SK-N-SH (cell line): ENCODE data around the gene MRPL23. TPM values are rescaled to one million over a fixed set of nuclear protein-coding genes. Genes with fewer than 3 reads are reported as not detected.

Experiments
- CTCF ChIA-PET: fragments of 300-600, 350-600 bp; formaldehyde crosslinking; extraction: SDS; loops from one replicate; lab custom pipeline; 2021; lab: Yijun Ruan, JAX
- POLR2A ChIA-PET: fragments of 350-600 bp; sonication (Branson Sonifier 250); formaldehyde crosslinking; extraction: SDS; loops from one replicate; lab custom pipeline; 2020; ENCODE audit warnings: antibody characterized with exemption, inconsistent platforms; lab: Yijun Ruan, JAX
- DNase-seq: peaks from one replicate; pipeline ENCODE4 v3.0.0; 2012
- H2AFZ ChIP-seq: fragments of 200-600 bp; sonication (generic); 2 replicates; pipeline ENCODE4 v1.8.1; 2016; ENCODE audit warnings: antibody characterized with exemption, mild to moderate bottlenecking, low read depth
- H3F3A ChIP-seq: fragments of 200-600 bp; sonication (generic); replicated peaks from 2 replicates; pipeline ENCODE3; 2016; ENCODE audit warnings: antibody characterized with exemption, mild to moderate bottlenecking; ENCODE audit not compliant: insufficient read depth
- H3K27ac ChIP-seq, 2 experiments: fragments of 200-500 bp in 1 of 2; fragments of 200-600 bp in 1 of 2; sonication (Bioruptor generic) in 1 of 2; sonication (generic), shearing (Covaris generic) in 1 of 2; 2 replicates each; pipeline versions ENCODE4 v1.5.1 to v1.6.1; 2014 to 2016; ENCODE audit warnings: low read depth in 2 of 2, inconsistent platforms in 1 of 2, low read length in 1 of 2, mild to moderate bottlenecking in 1 of 2, mixed read lengths in 1 of 2
- H3K27me3 ChIP-seq: fragments of 200-600 bp; sonication (generic), shearing (Covaris generic); 2 replicates; pipeline ENCODE4 v1.6.1; 2016; ENCODE audit warnings: mixed run types; ENCODE audit not compliant: insufficient read depth
- H3K36me3 ChIP-seq, 2 experiments: fragments of 200-500 bp in 1 of 2; fragments of 200-600 bp in 1 of 2; sonication (Bioruptor generic) in 1 of 2; sonication (generic) in 1 of 2; replicated peaks in 1 of 2; 2 replicates each; pipeline versions ENCODE3 to v1.5.1; 2014 to 2016; ENCODE audit warnings: low read length in 1 of 2, mild to moderate bottlenecking in 1 of 2; ENCODE audit not compliant: insufficient read depth in 2 of 2, control insufficient read depth in 1 of 2
- H3K4me1 ChIP-seq, 2 experiments: fragments of 200-500 bp in 1 of 2; fragments of 200-600 bp in 1 of 2; sonication (Bioruptor generic) in 1 of 2; sonication (generic), shearing (Covaris generic) in 1 of 2; 2 replicates each; pipeline versions ENCODE4 v1.5.1 to v1.6.1; 2014 to 2016; ENCODE audit warnings: low read depth in 1 of 2, low read length in 1 of 2, mixed run types in 1 of 2; ENCODE audit not compliant: insufficient read depth in 2 of 2, control insufficient read depth in 1 of 2
- H3K4me2 ChIP-seq: fragments of 200-600 bp; sonication (generic), shearing (Covaris generic); 2 replicates; pipeline ENCODE4 v1.6.1; 2017; ENCODE audit warnings: mixed run types
- H3K4me3 ChIP-seq, 2 experiments: fragments of 200-500 bp in 1 of 2; fragments of 200-600 bp in 1 of 2; sonication (Bioruptor generic) in 1 of 2; sonication (generic), shearing (Covaris generic) in 1 of 2; 2 replicates each; pipeline versions ENCODE4 v1.5.1 to v1.8.1; 2014 to 2016; ENCODE audit warnings: low read depth in 2 of 2, inconsistent platforms in 1 of 2, low read length in 1 of 2, mild to moderate bottlenecking in 1 of 2, mixed read lengths in 1 of 2, moderate library complexity in 1 of 2
- H3K79me2 ChIP-seq: fragments of 200-600 bp; sonication (generic); 2 replicates; pipeline ENCODE4 v1.8.1; 2017; ENCODE audit warnings: mild to moderate bottlenecking; ENCODE audit not compliant: insufficient read depth
- H3K9ac ChIP-seq: fragments of 200-600 bp; sonication (generic); 2 replicates; pipeline ENCODE4 v1.6.1; 2017; ENCODE audit warnings: mixed run types
- H3K9me2 ChIP-seq: fragments of 200-600 bp; sonication (generic); 2 replicates; pipeline ENCODE4 v1.6.1; 2017; ENCODE audit warnings: mixed run types
- H3K9me3 ChIP-seq: fragments of 200-600 bp; sonication (generic); 2 replicates; pipeline ENCODE4 v1.6.1; 2017; ENCODE audit warnings: mixed run types, mild to moderate bottlenecking, moderate library complexity
- H4K20me1 ChIP-seq: fragments of 200-600 bp; sonication (generic); 2 replicates; pipeline ENCODE4 v1.6.1; 2017; ENCODE audit warnings: mild to moderate bottlenecking, mixed run types; ENCODE audit not compliant: insufficient read depth
- CTCF ChIP-seq: fragments of 200-600 bp; sonication (generic); IDR thresholded peaks from 2 replicates; pipeline ENCODE4 v1.6.1; 2017; ENCODE audit warnings: antibody characterized with exemption, mild to moderate bottlenecking, moderate library complexity
- GABPA ChIP-seq: IDR thresholded peaks from 2 replicates; pipeline ENCODE4 v1.4.0; 2012; ENCODE audit warnings: low read depth, mild to moderate bottlenecking
- GATA2 ChIP-seq: sonication (generic); formaldehyde crosslinking; IDR thresholded peaks from 2 replicates; pipeline ENCODE4 v1.5.0; 2020; ENCODE audit warnings: mild to moderate bottlenecking, missing genetic modification reagents
- IRF3 ChIP-seq: fragments of 150-350 bp; IDR thresholded peaks from 2 replicates; pipeline ENCODE4 v1.6.1; 2016; ENCODE audit warnings: mild to moderate bottlenecking, low read depth, low read length
- MEF2A ChIP-seq: IDR thresholded peaks from 2 replicates; pipeline ENCODE4 v1.4.0; 2012; ENCODE audit warnings: low read depth, borderline replicate concordance
- MXI1 ChIP-seq: IDR thresholded peaks from 2 replicates; pipeline ENCODE4 v1.6.1; 2012; ENCODE audit warnings: mild to moderate bottlenecking, low read depth, low read length, improper control_type of control experiment
- RXRA ChIP-seq: IDR thresholded peaks from 2 replicates; pipeline ENCODE4 v1.4.0; 2012; ENCODE audit warnings: low read depth, mild to moderate bottlenecking, borderline replicate concordance
- TAF1 ChIP-seq: IDR thresholded peaks from 2 replicates; pipeline ENCODE4 v1.6.1; 2012; ENCODE audit warnings: low read depth, mild to moderate bottlenecking, low read length, moderate library complexity, borderline replicate concordance
- TEAD4 ChIP-seq: IDR thresholded peaks from 2 replicates; pipeline ENCODE4 v1.4.0; 2012; ENCODE audit warnings: mild to moderate bottlenecking, borderline replicate concordance; ENCODE audit not compliant: insufficient read depth
- USF1 ChIP-seq: IDR thresholded peaks from 2 replicates; pipeline ENCODE4 v1.4.0; 2012; ENCODE audit warnings: low read depth, borderline replicate concordance
- WGBS: methylation state at CpG from one replicate; pipeline ENCODE4 v1.1.6; 2017; ENCODE audit warnings: low lambda C conversion rate; 5-methylcytosine and 5-hydroxymethylcytosine counted together
- polyA plus RNA-seq, 3 experiments: library from polyadenylated mRNA; depleted of rRNA; stranded (reverse); fragments of >200 nt; gene quantifications; 2 replicates each; pipeline ENCODE4 v1.2.3, GENCODE V29; 2012
- TF ChIP-seq, protein P1 (sequence below): IDR thresholded peaks from 2 replicates; pipeline ENCODE4; 2012
- TF ChIP-seq, protein P2 (sequence below): IDR thresholded peaks from 2 replicates; pipeline ENCODE4 v1.6.1; 2012; ENCODE audit warnings: mild to moderate bottlenecking, low read depth, low read length, moderate library complexity
- TF ChIP-seq, protein P3 (sequence below): fragments of 150-350 bp; IDR thresholded peaks from 2 replicates; pipeline ENCODE4 v1.6.1; 2017; ENCODE audit warnings: antibody characterized with exemption, low read length, low read depth, borderline replicate concordance

The MRPL23 gene
- polyA plus RNA-seq, 1 of the 3 experiments (the other 2 are of a cell fraction) = 264 TPM

- no peaks in the 10 kb centered on the region; a peak in 1 of 4 replicates for H3K4me1 ChIP-seq
- H3K9me2 ChIP-seq = no peaks in the 10 kb centered on the region
- 64% methylated on average over 9 of the region's 9 CpGs for WGBS
- ChIA-PET POLR2A (no interaction called here), CTCF (interaction anchor here (1.1 to 5.1 kb wide), 3 partner anchors 10 to 37 kb away, joined by 3 to 16 read pairs (median 4); no protein-coding TSS in a partner anchor)
- 0 out of 2 replicates have a peak, but pooled peaks cover 17% of the 10 kb centered on the region for H3K27me3 ChIP-seq
- no peaks in the 10 kb centered on the region for H3K79me2 ChIP-seq
- no peak overlapping the region for H2AFZ ChIP-seq
- no peak for DNase-seq
- H3K9ac ChIP-seq = no peak overlapping the region
- H3F3A ChIP-seq = no peaks in the 10 kb centered on the region
- no peak overlapping the region for H3K4me3 ChIP-seq
- no peak for TF ChIP-seq MXI1
- TF ChIP-seq GABPA = no peak
- TF ChIP-seq, protein P1, sequence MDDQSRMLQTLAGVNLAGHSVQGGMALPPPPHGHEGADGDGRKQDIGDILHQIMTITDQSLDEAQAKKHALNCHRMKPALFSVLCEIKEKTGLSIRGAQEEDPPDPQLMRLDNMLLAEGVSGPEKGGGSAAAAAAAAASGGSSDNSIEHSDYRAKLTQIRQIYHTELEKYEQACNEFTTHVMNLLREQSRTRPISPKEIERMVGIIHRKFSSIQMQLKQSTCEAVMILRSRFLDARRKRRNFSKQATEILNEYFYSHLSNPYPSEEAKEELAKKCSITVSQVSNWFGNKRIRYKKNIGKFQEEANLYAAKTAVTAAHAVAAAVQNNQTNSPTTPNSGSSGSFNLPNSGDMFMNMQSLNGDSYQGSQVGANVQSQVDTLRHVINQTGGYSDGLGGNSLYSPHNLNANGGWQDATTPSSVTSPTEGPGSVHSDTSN = no peak
- TF ChIP-seq USF1 = no peak
- no peak for TF ChIP-seq TAF1
- no peak for TF ChIP-seq MEF2A
- TF ChIP-seq CTCF = no peak
- TF ChIP-seq, protein P2, sequence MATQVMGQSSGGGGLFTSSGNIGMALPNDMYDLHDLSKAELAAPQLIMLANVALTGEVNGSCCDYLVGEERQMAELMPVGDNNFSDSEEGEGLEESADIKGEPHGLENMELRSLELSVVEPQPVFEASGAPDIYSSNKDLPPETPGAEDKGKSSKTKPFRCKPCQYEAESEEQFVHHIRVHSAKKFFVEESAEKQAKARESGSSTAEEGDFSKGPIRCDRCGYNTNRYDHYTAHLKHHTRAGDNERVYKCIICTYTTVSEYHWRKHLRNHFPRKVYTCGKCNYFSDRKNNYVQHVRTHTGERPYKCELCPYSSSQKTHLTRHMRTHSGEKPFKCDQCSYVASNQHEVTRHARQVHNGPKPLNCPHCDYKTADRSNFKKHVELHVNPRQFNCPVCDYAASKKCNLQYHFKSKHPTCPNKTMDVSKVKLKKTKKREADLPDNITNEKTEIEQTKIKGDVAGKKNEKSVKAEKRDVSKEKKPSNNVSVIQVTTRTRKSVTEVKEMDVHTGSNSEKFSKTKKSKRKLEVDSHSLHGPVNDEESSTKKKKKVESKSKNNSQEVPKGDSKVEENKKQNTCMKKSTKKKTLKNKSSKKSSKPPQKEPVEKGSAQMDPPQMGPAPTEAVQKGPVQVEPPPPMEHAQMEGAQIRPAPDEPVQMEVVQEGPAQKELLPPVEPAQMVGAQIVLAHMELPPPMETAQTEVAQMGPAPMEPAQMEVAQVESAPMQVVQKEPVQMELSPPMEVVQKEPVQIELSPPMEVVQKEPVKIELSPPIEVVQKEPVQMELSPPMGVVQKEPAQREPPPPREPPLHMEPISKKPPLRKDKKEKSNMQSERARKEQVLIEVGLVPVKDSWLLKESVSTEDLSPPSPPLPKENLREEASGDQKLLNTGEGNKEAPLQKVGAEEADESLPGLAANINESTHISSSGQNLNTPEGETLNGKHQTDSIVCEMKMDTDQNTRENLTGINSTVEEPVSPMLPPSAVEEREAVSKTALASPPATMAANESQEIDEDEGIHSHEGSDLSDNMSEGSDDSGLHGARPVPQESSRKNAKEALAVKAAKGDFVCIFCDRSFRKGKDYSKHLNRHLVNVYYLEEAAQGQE = no peak
- no peaks in the 10 kb centered on the region for H3K36me3 ChIP-seq
- H3K27ac ChIP-seq = no peak overlapping the region
- H3K4me2 ChIP-seq = no peak overlapping the region
- no peaks in the 10 kb centered on the region for H4K20me1 ChIP-seq
- no peaks in the 10 kb centered on the region for H3K9me3 ChIP-seq
These were observed 38.5 kb upstream of the MRPL23 start for GRCh38 chr11:1908618-1909017.

DNA sequence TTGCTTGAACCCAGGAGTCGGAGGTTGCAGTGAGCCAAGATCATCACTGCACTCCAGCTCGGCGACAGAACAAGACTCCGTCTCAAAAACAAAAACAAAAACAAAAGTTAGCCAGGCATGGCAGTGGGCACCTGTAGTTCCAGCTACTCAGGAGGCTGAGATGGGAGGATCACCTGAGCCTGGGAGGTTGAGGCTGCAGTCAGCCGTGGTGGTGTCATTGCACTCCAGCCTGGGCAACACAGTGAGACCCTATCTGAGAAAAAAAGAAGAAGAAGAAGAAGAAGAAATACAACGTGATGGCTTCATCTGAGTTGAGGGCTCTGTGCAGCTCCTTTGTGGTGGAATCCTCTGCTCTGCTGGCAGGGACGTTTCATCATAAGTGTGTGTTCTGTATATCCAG lies 37.6 kb upstream of the MRPL23 start:
- TF ChIP-seq GATA2 (CRISPR knock-in tag) (no peak), TEAD4 (no peak), IRF3 (no peak), MEF2A (no peak), RXRA (no peak)
- TF ChIP-seq, protein P3, sequence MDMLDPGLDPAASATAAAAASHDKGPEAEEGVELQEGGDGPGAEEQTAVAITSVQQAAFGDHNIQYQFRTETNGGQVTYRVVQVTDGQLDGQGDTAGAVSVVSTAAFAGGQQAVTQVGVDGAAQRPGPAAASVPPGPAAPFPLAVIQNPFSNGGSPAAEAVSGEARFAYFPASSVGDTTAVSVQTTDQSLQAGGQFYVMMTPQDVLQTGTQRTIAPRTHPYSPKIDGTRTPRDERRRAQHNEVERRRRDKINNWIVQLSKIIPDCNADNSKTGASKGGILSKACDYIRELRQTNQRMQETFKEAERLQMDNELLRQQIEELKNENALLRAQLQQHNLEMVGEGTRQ = no peak
- TF ChIP-seq, all 33 proteins: peak for 0
- Histone ChIP-seq H3K4me1 (no peaks in the 10 kb centered on the region), H3K9me3 (no peaks in the 10 kb centered on the region), H3K79me2 (no peaks in the 10 kb centered on the region), H3K36me3 (no peaks in the 10 kb centered on the region), H3K27me3 (0 out of 2 replicates have a peak, but pooled peaks cover 13% of the 10 kb centered on the region), H2AFZ (no peak overlapping the region), H3K9ac (no peak overlapping the region), H3K4me3 (no peak overlapping the region), H3K27ac (no peak overlapping the region), H3K4me2 (no peak overlapping the region), H3K9me2 (no peaks in the 10 kb centered on the region), H4K20me1 (no peaks in the 10 kb centered on the region), H3F3A (no peaks in the 10 kb centered on the region)
- POLR2A ChIA-PET = no interaction called here
- no peak for DNase-seq
- WGBS = 72% methylated on average over 7 of the region's 7 CpGs
- CTCF ChIA-PET = interaction anchor here (1.1 to 5.1 kb wide), 2 partner anchors 11 to 36 kb away, joined by 4 to 16 read pairs; no protein-coding TSS in a partner anchor
